Activated CD4-positive, alpha-beta memory T cell treated with anti-CD3 and anti-CD28 coated beads for 36 hours (primary cell): ENCODE results near the gene SRRD. TPM values are rescaled to one million over a fixed set of nuclear protein-coding genes. Genes with fewer than 3 reads are reported as not detected.

ENCODE experiments used
- CTCF ChIA-PET: fragments of 350-600 bp; sonication (Branson Sonifier 250); formaldehyde crosslinking; loops from one replicate; lab custom pipeline; 2021; ENCODE audit warnings: antibody characterized with exemption, inconsistent platforms; lab: Charles Lee
- POLR2A ChIA-PET: fragments of 350-600 bp; sonication (Branson Sonifier 250); formaldehyde crosslinking; loops from one replicate; lab custom pipeline; 2021; ENCODE audit warnings: antibody characterized with exemption; lab: Charles Lee
- DNase-seq: peaks from one replicate; pipeline ENCODE4 v3.0.0-alpha.2; 2020
- H3K27ac Mint-ChIP-seq: one replicate; pipeline ENCODE4 v1.8.0; 2021; ENCODE audit warnings: mixed read lengths
- H3K27me3 Mint-ChIP-seq: one replicate; pipeline ENCODE4 v1.8.0; 2021; ENCODE audit warnings: mixed read lengths
- H3K36me3 Mint-ChIP-seq: one replicate; pipeline ENCODE4 v1.8.0; 2021; ENCODE audit warnings: mixed read lengths
- H3K4me1 Mint-ChIP-seq: one replicate; pipeline ENCODE4 v1.8.0; 2021; ENCODE audit warnings: low read depth, mixed read lengths
- H3K4me3 Mint-ChIP-seq: one replicate; pipeline ENCODE4 v1.8.0; 2021; ENCODE audit warnings: mild to moderate bottlenecking, mixed read lengths
- H3K9me3 Mint-ChIP-seq: one replicate; pipeline ENCODE4 v1.8.0; 2021; ENCODE audit warnings: mixed read lengths
- intact Hi-C: fragments of 100-400 bp; cut with micrococcal nuclease; formaldehyde crosslinking; loops from one replicate; pipeline ENCODE4 v1.15.1; 2023
- total RNA-seq, 2 experiments: library from RNA; stranded (reverse); gene quantifications; one replicate each; pipeline ENCODE4 v1.2.3, GENCODE V29; 2021

Gene SRRD
- total RNA-seq, 2 experiments from 2014 or later: 20.6 to 22.0 TPM

GRCh38 chr22:26485013-26485412 lies 1.3 kb downstream of the SRRD start:
- no peaks in the 10 kb centered on the region for H3K27me3 Mint-ChIP-seq
- peak overlapping the region; percentile 59 for H3K27ac Mint-ChIP-seq
- H3K4me3 Mint-ChIP-seq: peak overlapping the region; percentile 96
- peaks cover 15% of the 10 kb centered on the region for H3K36me3 Mint-ChIP-seq
- H3K9me3 Mint-ChIP-seq: no peaks in the 10 kb centered on the region
- intact Hi-C loops: no loop called here
- ChIA-PET POLR2A (interaction anchor here (1.9 to 3.9 kb wide), 4 partner anchors 9 to 188 kb away, joined by 9 to 41 read pairs (median 18); partner anchors contain the start of gene ASPHD2), CTCF (interaction anchor here (1.2 to 4.3 kb wide), 5 partner anchors 18 to 180 kb away, joined by 4 to 18 read pairs (median 15); no protein-coding TSS in a partner anchor)
- DNase-seq: no peak
- H3K4me1 Mint-ChIP-seq: peaks cover 52% of the 10 kb centered on the region

GRCh38 chr22:26485806-26486390 lies 2.2 kb downstream of the SRRD start:
- H3K4me1 Mint-ChIP-seq: peaks cover 45% of the 10 kb centered on the region

GRCh38 chr22:26486394-26486793 lies 2.7 kb downstream of the SRRD start:
- no peak for DNase-seq
- Mint-ChIP-seq H3K9me3 (no peaks in the 10 kb centered on the region), H3K36me3 (peaks cover 17% of the 10 kb centered on the region), H3K27me3 (no peaks in the 10 kb centered on the region), H3K4me3 (no peak overlapping the region), H3K27ac (no peak overlapping the region), H3K4me1 (peaks cover 40% of the 10 kb centered on the region)
- ChIA-PET CTCF (no interaction called here), POLR2A (no interaction called here)
- intact Hi-C loops: no loop called here

More at GRCh38 chr22:26485806-26486390, 2.2 kb downstream of the SRRD start:
- no peak for DNase-seq
- ChIA-PET POLR2A (interaction anchor here (3.1 kb wide), 1 partner anchor 187 kb away, joined by 26 read pairs; no protein-coding TSS in a partner anchor), CTCF (interaction anchor here (3.4 kb wide), 1 partner anchor 17 kb away, joined by 17 read pairs; no protein-coding TSS in a partner anchor)
- Mint-ChIP-seq H3K9me3 (no peaks in the 10 kb centered on the region), H3K27ac (peak overlapping the region; percentile 53), H3K36me3 (peaks cover 19% of the 10 kb centered on the region), H3K27me3 (no peaks in the 10 kb centered on the region), H3K4me3 (peak overlapping the region; percentile 6)
- intact Hi-C loops: no loop called here

GRCh38 chr22:26487996-26488395 lies 4.3 kb downstream of the SRRD start:
- H3K27ac Mint-ChIP-seq: no peak overlapping the region
- H3K36me3 Mint-ChIP-seq: peaks cover 24% of the 10 kb centered on the region
- H3K27me3 Mint-ChIP-seq: no peaks in the 10 kb centered on the region
- no peaks in the 10 kb centered on the region for H3K9me3 Mint-ChIP-seq
- ChIA-PET CTCF (no interaction called here), POLR2A (no interaction called here)
- DNase-seq: no peak
- H3K4me1 Mint-ChIP-seq: peaks cover 24% of the 10 kb centered on the region
- H3K4me3 Mint-ChIP-seq: no peak overlapping the region
- intact Hi-C loops: no loop called here

- Mint-ChIP-seq H3K27me3 (no peaks in the 10 kb centered on the region), H3K27ac (peak overlapping the region; percentile 30), H3K36me3 (peaks cover 38% of the 10 kb centered on the region), H3K4me1 (peaks cover 19% of the 10 kb centered on the region), H3K4me3 (no peak overlapping the region), H3K9me3 (no peaks in the 10 kb centered on the region)
- POLR2A ChIA-PET: no interaction called here
- no peak for DNase-seq
- intact Hi-C loops: no loop called here
- CTCF ChIA-PET: no interaction called here
These were observed 5.9 kb downstream of the SRRD start for GRCh38 chr22:26489447-26490036.

GRCh38 chr22:26492220-26492619 lies 8.5 kb downstream of the SRRD start:
- ChIA-PET CTCF (interaction anchor here (1.9 kb wide), 1 partner anchor 11 kb away, joined by 4 read pairs; no protein-coding TSS in a partner anchor), POLR2A (no interaction called here)
- Mint-ChIP-seq H3K4me3 (no peak overlapping the region), H3K27ac (no peak overlapping the region), H3K36me3 (peaks cover 49% of the 10 kb centered on the region), H3K27me3 (no peaks in the 10 kb centered on the region), H3K9me3 (no peaks in the 10 kb centered on the region), H3K4me1 (peaks cover 2% of the 10 kb centered on the region)
- DNase-seq: no peak
- intact Hi-C loops: no loop called here

GRCh38 chr22:26494506-26494905 lies 10.8 kb downstream of the SRRD start:
- Mint-ChIP-seq H3K36me3 (peaks cover 46% of the 10 kb centered on the region), H3K27ac (peak overlapping the region; percentile 33), H3K4me1 (no peaks in the 10 kb centered on the region), H3K9me3 (no peaks in the 10 kb centered on the region), H3K4me3 (no peak overlapping the region), H3K27me3 (no peaks in the 10 kb centered on the region)
- CTCF ChIA-PET: interaction anchor here (0.6 to 1.1 kb wide), 3 partner anchors 9 to 18 kb away, joined by 3 read pairs; no protein-coding TSS in a partner anchor
- no peak for DNase-seq
- intact Hi-C loops: no loop called here
- POLR2A ChIA-PET: interaction anchor here (2.5 kb wide), 1 partner anchor 11 kb away, joined by 9 read pairs; the partner anchor contains the start of genes HPS4 and SRRD

GRCh38 chr22:26496456-26496855 lies 12.8 kb downstream of the SRRD start:
- intact Hi-C loops: no loop called here
- Mint-ChIP-seq H3K27me3 (no peaks in the 10 kb centered on the region), H3K27ac (no peak overlapping the region), H3K4me1 (no peaks in the 10 kb centered on the region), H3K36me3 (peaks cover 52% of the 10 kb centered on the region), H3K9me3 (no peaks in the 10 kb centered on the region), H3K4me3 (no peak overlapping the region)
- no peak for DNase-seq
- ChIA-PET POLR2A (no interaction called here), CTCF (no interaction called here)

- no peak for DNase-seq
- ChIA-PET CTCF (interaction anchor here (6.3 kb wide), 1 partner anchor 166 kb away, joined by 46 read pairs; no protein-coding TSS in a partner anchor), POLR2A (interaction anchor here (0.6 to 0.9 kb wide), 2 partner anchors 144 to 229 kb away, joined by 3 to 4 read pairs; no protein-coding TSS in a partner anchor)
- Mint-ChIP-seq H3K36me3 (peaks cover 57% of the 10 kb centered on the region), H3K4me1 (peaks cover 19% of the 10 kb centered on the region), H3K4me3 (no peak overlapping the region), H3K27ac (no peak overlapping the region), H3K27me3 (no peaks in the 10 kb centered on the region), H3K9me3 (no peaks in the 10 kb centered on the region)
- intact Hi-C loops: no loop called here
These were observed 15.6 kb downstream of the SRRD start for GRCh38 chr22:26499188-26499703.

- H3K27me3 Mint-ChIP-seq: no peaks in the 10 kb centered on the region
- peaks cover 20% of the 10 kb centered on the region for H3K4me1 Mint-ChIP-seq
- ChIA-PET CTCF (interaction anchor here (1.1 to 6.3 kb wide), 11 partner anchors 10 to 171 kb away, joined by 3 to 46 read pairs (median 5); partner anchors contain the start of genes HPS4, SRRD and TFIP11), POLR2A (no interaction called here)
- H3K9me3 Mint-ChIP-seq: no peaks in the 10 kb centered on the region
- intact Hi-C loops: loop anchor here (5.0 kb wide), 2 partner anchors 90 to 170 kb away; partner anchors contain the start of gene TPST2
- no peak for DNase-seq
- no peak overlapping the region for H3K4me3 Mint-ChIP-seq
- peak overlapping the region; percentile 21 for H3K27ac Mint-ChIP-seq
- H3K36me3 Mint-ChIP-seq: peaks cover 59% of the 10 kb centered on the region
These were observed 18.3 kb downstream of the SRRD start for GRCh38 chr22:26501996-26502395.

GRCh38 chr22:26502688-26503561 lies 19.2 kb downstream of the SRRD start:
- DNase-seq: peak; percentile 75
- peaks cover 58% of the 10 kb centered on the region for H3K36me3 Mint-ChIP-seq
- peaks cover 20% of the 10 kb centered on the region for H3K4me1 Mint-ChIP-seq
- CTCF ChIA-PET: interaction anchor here (0.7 to 6.3 kb wide), 23 partner anchors 8 to 170 kb away, joined by 3 to 46 read pairs (median 4); partner anchors contain the start of genes HPS4, SRRD and TFIP11
- POLR2A ChIA-PET: interaction anchor here (1.0 to 1.2 kb wide), 2 partner anchors 20 to 169 kb away, joined by 3 to 5 read pairs; partner anchors contain the start of genes HPS4 and SRRD
- intact Hi-C loops: loop anchor here (5.0 kb wide), 2 partner anchors 89 to 169 kb away; partner anchors contain the start of gene TPST2
- no peak overlapping the region for H3K4me3 Mint-ChIP-seq
- no peaks in the 10 kb centered on the region for H3K9me3 Mint-ChIP-seq
- H3K27ac Mint-ChIP-seq: peak overlapping the region; percentile 87
- H3K27me3 Mint-ChIP-seq: no peaks in the 10 kb centered on the region
